Karpas-422 (cell line): ENCODE measurements around the gene KCNIP1. TPM values are rescaled to one million over a fixed set of nuclear protein-coding genes. Genes with fewer than 3 reads are reported as not detected.
A peak's percentile ranks its signal among the peaks of the same experiment; 100 is the strongest.

Experiments
- DNase-seq: peaks from one replicate; pipeline ENCODE4 v3.0.0-alpha.2; 2015
- H2AFZ ChIP-seq: fragments of 200-600 bp; sonication (generic); 2 replicates; pipeline ENCODE4 v1.6.1; 2014; ENCODE audit warnings: antibody characterized with exemption, low read length, mixed read lengths
- H3K27ac ChIP-seq: fragments of 200-600 bp; sonication (generic); 2 replicates; pipeline ENCODE4 v1.5.1; 2014; ENCODE audit warnings: mild to moderate bottlenecking, low read length, moderate library complexity
- H3K27me3 ChIP-seq: fragments of 200-600 bp; sonication (generic); 2 replicates; pipeline ENCODE4 v1.6.1; 2014; ENCODE audit warnings: low read length, mixed read lengths
- H3K36me3 ChIP-seq: fragments of 200-600 bp; sonication (generic); 2 replicates; pipeline ENCODE4 v1.6.1; 2014; ENCODE audit warnings: low read length, mixed read lengths; ENCODE audit not compliant: insufficient read depth
- H3K4me1 ChIP-seq: fragments of 200-600 bp; sonication (generic); 2 replicates; pipeline ENCODE4 v1.6.1; 2014; ENCODE audit warnings: mild to moderate bottlenecking, low read length, mixed read lengths
- H3K4me2 ChIP-seq: fragments of 200-600 bp; sonication (generic); 2 replicates; pipeline ENCODE4 v1.6.1; 2014; ENCODE audit warnings: low read length, low read depth, mild to moderate bottlenecking; ENCODE audit not compliant: poor library complexity, severe bottlenecking
- H3K4me3 ChIP-seq: fragments of 200-600 bp; sonication (generic); 2 replicates; pipeline ENCODE4 v1.5.1; 2014; ENCODE audit warnings: mild to moderate bottlenecking, antibody characterized with exemption, low read length, mixed read lengths
- H3K79me2 ChIP-seq: fragments of 200-600 bp; sonication (generic); 2 replicates; pipeline ENCODE4 v1.6.1; 2014; ENCODE audit warnings: mild to moderate bottlenecking, low read length, mixed read lengths
- H3K9ac ChIP-seq: fragments of 200-600 bp; sonication (generic); 2 replicates; pipeline ENCODE4 v1.6.0; 2014; ENCODE audit warnings: low read length
- H3K9me2 ChIP-seq: fragments of 200-600 bp; sonication (generic), shearing (Covaris generic); replicated peaks from 2 replicates; pipeline ENCODE4 v1.6.0; 2014; ENCODE audit warnings: mild to moderate bottlenecking, low read length, moderate library complexity; ENCODE audit not compliant: insufficient read depth
- H3K9me3 ChIP-seq: fragments of 300-700, 200-600 bp; sonication (generic); 2 replicates; pipeline ENCODE4 v1.6.1; 2014; ENCODE audit warnings: low read length, mixed read lengths
- H4K20me1 ChIP-seq: fragments of 200-600 bp; sonication (generic); 2 replicates; pipeline ENCODE4 v1.6.1; 2014; ENCODE audit warnings: mild to moderate bottlenecking, antibody characterized with exemption, low read length, low read depth; ENCODE audit not compliant: insufficient read depth
- total RNA-seq: library from RNA; depleted of rRNA; stranded (reverse); fragments of >200 nt; shearing (Covaris generic); gene quantifications from 2 replicates; pipeline ENCODE4 v1.2.3, GENCODE V29; 2014; ENCODE audit warnings: low replicate concordance

Gene KCNIP1
- total RNA-seq, 1 experiment from 2014 or later, result not detected

- Histone ChIP-seq H3K4me1 (peaks cover 34% of the 10 kb centered on the region), H3K9me2 (no peaks in the 10 kb centered on the region), H3K36me3 (no peaks in the 10 kb centered on the region; the same call in 1 of the 2 replicates), H3K9me3 (no peaks in the 10 kb centered on the region), H3K27ac (no peak overlapping the region), H3K27me3 (no peaks in the 10 kb centered on the region; the same call in 1 of the 2 replicates), H3K4me3 (no peak overlapping the region), H2AFZ (no peak overlapping the region), H3K4me2 (no peak overlapping the region), H3K79me2 (no peaks in the 10 kb centered on the region), H3K9ac (no peak overlapping the region), H4K20me1 (no peaks in the 10 kb centered on the region)
- no peak for DNase-seq
Measured at GRCh38 chr5:170470275-170470674, 33.5 kb upstream of the KCNIP1 start.

- DNase-seq, result no peak
- H3K9me3 ChIP-seq, result no peaks in the 10 kb centered on the region
- H3K27me3 ChIP-seq, result no peaks in the 10 kb centered on the region; the same call in 1 of the 2 replicates
- no peaks in the 10 kb centered on the region for H3K79me2 ChIP-seq
- no peak overlapping the region for H3K4me2 ChIP-seq
- no peaks in the 10 kb centered on the region; the same call in 1 of the 2 replicates for H3K36me3 ChIP-seq
- peaks cover 40% of the 10 kb centered on the region for H3K4me1 ChIP-seq
- no peaks in the 10 kb centered on the region for H4K20me1 ChIP-seq
- H3K9me2 ChIP-seq, result no peaks in the 10 kb centered on the region
- no peak overlapping the region for H3K9ac ChIP-seq
- no peak overlapping the region for H3K27ac ChIP-seq
- H3K4me3 ChIP-seq, result no peak overlapping the region
- 0 out of 2 replicates have a peak overlapping the region, but pooled peaks have one; percentile 59 for H2AFZ ChIP-seq
Measured at GRCh38 chr5:170470808-170471404, 32.9 kb upstream of the KCNIP1 start.

DNA sequence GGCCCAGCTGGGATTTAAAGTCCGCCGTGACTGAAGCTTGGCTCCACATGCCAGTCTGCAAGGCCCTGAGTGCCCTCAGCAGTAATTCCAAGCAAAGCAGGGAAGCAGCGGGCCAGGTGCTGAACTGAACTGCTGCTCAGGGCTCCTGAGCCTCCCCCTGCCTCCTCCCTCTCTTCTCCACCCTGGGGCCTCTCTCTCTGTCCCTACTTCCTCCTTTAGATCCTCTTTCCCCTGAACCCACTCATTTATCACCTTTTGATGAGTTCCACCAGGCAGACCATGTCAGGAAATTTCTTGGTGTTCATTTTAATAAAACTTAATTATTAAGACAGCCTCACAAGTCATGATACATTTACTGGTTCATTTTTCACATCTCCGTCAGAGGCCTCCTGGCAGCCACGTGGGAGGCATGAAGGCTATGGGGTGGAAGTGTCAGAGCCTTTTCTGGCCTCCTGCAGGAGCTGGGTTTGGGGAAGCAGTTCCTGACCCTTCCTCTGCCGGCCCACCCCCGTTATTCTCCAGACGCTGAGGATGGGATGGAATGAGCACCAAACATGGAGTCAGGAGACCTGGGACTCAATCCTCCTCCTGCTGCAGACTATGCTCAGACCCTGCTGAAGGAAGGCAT, 32.2 kb upstream of the KCNIP1 start:
- peak; percentile 60 for DNase-seq
- Histone ChIP-seq H3K4me2 (no peak overlapping the region), H3K9me3 (no peaks in the 10 kb centered on the region), H3K4me1 (peaks cover 42% of the 10 kb centered on the region), H3K27ac (no peak overlapping the region), H3K36me3 (no peaks in the 10 kb centered on the region; the same call in 1 of the 2 replicates), H4K20me1 (no peaks in the 10 kb centered on the region), H3K4me3 (no peak overlapping the region), H3K27me3 (no peaks in the 10 kb centered on the region; the same call in 1 of the 2 replicates), H2AFZ (peak overlapping the region; percentile 59; the same call in 1 of the 2 replicates), H3K79me2 (no peaks in the 10 kb centered on the region), H3K9ac (no peak overlapping the region), H3K9me2 (no peaks in the 10 kb centered on the region)

DNA sequence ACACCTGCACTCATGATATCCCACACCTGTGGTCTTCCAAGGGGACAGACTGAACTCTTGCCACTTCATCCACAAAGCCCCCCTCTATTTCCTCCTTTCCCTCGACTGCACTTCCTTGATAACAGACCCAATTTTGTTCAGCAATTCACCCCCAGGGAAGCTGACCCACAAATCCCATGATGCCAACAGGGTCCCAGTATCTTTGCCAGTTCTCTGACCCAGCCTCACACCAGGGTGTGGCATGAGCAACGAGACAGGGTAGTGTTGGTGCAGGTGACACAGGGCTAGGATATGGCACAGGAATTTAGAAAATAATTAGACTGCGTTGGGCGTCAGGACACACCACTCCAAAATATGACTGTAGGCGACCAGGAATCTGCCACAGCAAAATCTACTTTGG, 30.2 kb upstream of the KCNIP1 start:
- H3K27ac ChIP-seq, result no peak overlapping the region
- no peaks in the 10 kb centered on the region for H3K9me2 ChIP-seq
- H3K9ac ChIP-seq, result no peak overlapping the region
- no peak overlapping the region for H3K4me2 ChIP-seq
- no peak overlapping the region for H2AFZ ChIP-seq
- H3K27me3 ChIP-seq, result no peaks in the 10 kb centered on the region; the same call in 1 of the 2 replicates
- no peak overlapping the region for H3K4me3 ChIP-seq
- H4K20me1 ChIP-seq, result no peaks in the 10 kb centered on the region
- H3K36me3 ChIP-seq, result no peaks in the 10 kb centered on the region; the same call in 1 of the 2 replicates
- no peaks in the 10 kb centered on the region for H3K79me2 ChIP-seq
- no peaks in the 10 kb centered on the region for H3K9me3 ChIP-seq
- no peak for DNase-seq
- H3K4me1 ChIP-seq, result peaks cover 39% of the 10 kb centered on the region

DNA sequence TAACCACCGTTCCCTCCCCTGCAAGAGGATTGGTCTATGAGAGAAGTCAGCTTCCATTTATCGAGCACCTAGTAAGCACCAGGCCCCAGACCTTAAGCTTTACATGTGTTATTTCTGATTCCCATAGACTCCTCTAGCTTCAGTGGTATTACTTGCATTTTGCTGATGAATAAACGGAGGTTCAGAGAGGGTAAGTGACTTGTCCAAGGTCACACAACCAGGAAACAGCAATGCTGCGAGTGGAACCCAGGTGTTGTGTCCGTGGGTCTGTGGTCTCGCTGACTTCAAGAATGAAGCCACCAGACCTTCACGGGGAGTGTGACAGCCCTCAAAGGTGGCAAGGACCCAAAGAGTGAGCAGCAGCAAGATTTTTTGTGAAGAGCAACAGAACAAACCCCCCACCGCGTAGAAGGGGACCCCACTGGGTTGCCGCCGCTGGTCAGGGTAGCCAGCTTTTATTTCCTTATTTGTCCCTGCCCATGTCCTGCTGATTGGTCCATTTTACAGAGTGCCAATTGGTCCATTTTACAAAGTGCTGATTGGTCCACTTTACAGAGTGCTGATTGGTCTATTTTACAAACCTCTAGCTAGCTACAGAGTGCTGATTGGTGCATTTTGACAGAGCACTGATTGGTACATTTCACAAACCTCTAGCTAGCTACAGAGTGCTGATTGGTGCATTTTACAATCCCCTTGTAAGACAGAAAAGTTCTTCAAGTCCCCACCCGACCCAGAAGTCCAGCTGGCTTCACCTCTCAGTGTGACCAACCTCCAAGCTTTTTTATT, 29.1 kb upstream of the KCNIP1 start:
- no peaks in the 10 kb centered on the region for H4K20me1 ChIP-seq
- peaks cover 38% of the 10 kb centered on the region for H3K4me1 ChIP-seq
- H3K4me3 ChIP-seq, result no peak overlapping the region
- no peaks in the 10 kb centered on the region; the same call in 1 of the 2 replicates for H3K36me3 ChIP-seq
- H3K9ac ChIP-seq, result no peak overlapping the region
- H3K9me2 ChIP-seq, result no peaks in the 10 kb centered on the region
- H2AFZ ChIP-seq, result no peak overlapping the region
- H3K79me2 ChIP-seq, result no peaks in the 10 kb centered on the region
- no peaks in the 10 kb centered on the region for H3K9me3 ChIP-seq
- H3K27ac ChIP-seq, result no peak overlapping the region
- no peak overlapping the region for H3K4me2 ChIP-seq
- H3K27me3 ChIP-seq, result no peaks in the 10 kb centered on the region
- peak; percentile 56 for DNase-seq

DNA sequence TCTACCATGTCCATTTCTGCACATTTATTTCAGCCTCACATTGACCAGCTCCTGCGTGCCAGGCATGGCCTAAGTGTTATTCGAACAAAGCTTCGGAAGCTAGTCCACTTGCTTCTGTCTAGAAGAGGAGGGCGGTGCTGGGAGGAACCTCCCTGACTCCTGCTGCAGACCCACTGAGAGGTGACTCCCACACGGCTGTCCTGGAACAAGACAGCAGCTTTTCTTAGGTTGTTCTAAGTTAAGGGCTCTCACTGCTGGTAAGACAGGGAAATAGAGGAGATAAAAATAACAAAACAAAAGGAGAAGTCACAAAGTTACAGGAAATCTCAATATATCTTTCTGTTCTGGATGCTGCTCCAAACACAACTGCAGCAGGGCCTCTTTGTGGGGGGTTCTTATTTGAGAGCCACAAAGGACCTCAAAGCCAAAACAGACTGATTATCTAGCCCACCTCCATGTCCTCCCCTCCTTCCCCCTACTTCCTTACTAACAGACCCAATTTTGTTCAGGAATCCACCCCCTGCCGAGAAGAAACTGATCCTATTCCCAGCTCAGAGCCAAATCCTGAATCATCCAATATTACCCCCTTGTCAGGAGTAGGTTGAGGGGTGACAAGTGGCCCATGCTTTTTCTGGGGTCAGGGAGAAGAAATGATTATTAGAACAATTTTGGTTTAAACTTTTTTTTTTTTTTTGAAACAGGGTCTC, 28.4 kb upstream of the KCNIP1 start:
- Histone ChIP-seq H3K27me3 (no peaks in the 10 kb centered on the region), H3K9me3 (no peaks in the 10 kb centered on the region), H4K20me1 (no peaks in the 10 kb centered on the region), H3K4me2 (peak overlapping the region; percentile 36), H3K9ac (peak overlapping the region; percentile 30), H2AFZ (peak overlapping the region; percentile 28; the same call in 1 of the 2 replicates), H3K4me1 (peaks cover 45% of the 10 kb centered on the region), H3K36me3 (no peaks in the 10 kb centered on the region; the same call in 1 of the 2 replicates), H3K79me2 (no peaks in the 10 kb centered on the region), H3K9me2 (no peaks in the 10 kb centered on the region), H3K27ac (no peak overlapping the region), H3K4me3 (no peak overlapping the region)
- no peak for DNase-seq

- Histone ChIP-seq H3K79me2 (no peaks in the 10 kb centered on the region), H3K9ac (no peak overlapping the region), H4K20me1 (no peaks in the 10 kb centered on the region), H3K27ac (no peak overlapping the region), H3K27me3 (no peaks in the 10 kb centered on the region), H3K36me3 (no peaks in the 10 kb centered on the region; the same call in 1 of the 2 replicates), H2AFZ (no peak overlapping the region), H3K9me3 (no peaks in the 10 kb centered on the region), H3K4me2 (no peak overlapping the region), H3K4me1 (peaks cover 46% of the 10 kb centered on the region), H3K9me2 (no peaks in the 10 kb centered on the region), H3K4me3 (no peak overlapping the region)
- no peak for DNase-seq
Measured at GRCh38 chr5:170476704-170477103, 27.1 kb upstream of the KCNIP1 start.
